ENCODE measurements around the gene KAT7.
A peak's percentile ranks its signal among the peaks of the same experiment; 100 is the strongest.

KAT7 gene

DNA sequence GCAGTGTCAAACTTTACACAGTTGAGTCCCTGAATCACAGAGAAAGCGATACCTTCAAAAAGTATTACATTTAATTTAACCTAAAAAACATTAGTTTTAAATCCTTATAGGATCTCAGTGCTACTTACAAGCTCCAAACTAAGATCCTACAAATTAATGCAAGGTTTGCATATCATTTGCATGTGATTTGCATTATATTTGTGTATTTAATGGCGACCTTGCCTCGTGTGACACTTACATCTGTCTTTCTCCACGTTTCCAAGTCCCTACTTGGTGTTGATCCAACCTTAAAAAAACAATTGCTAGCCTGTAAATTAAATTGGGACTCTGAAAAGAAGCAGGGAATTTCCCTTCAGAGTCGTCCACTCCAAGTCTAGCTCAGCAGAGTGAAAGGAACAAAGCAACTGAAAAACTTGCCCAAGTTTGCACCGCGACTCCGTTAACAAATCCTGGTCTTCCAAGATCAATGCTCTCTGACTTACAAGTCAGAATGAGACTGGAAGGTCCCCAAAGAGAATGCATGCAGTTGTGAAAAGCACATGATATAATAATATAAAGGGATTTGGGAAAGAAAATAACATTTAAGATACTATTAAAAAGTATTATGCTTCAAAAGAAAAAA is 23.8 kb upstream of the KAT7 start:
- TF ChIP-seq POLR2AphosphoS5 (IDR thresholded peaks at IDR 0.05; ENCODE audit: borderline replicate concordance, low read depth, low read length) (no peak), FOXP2 (optimal IDR thresholded peaks at IDR 0.05; ENCODE audit: control extremely low read depth, extremely low read length, insufficient read depth) (no peak), EZH2 (IDR thresholded peaks at IDR 0.05) (no peak)
- DNase-seq (ENCODE audit: low read depth, low spot score) = no peak
- H3K9ac ChIP-seq (ENCODE audit: insufficient read length) = peak overlapping the region; percentile 68
- H3K9me3 ChIP-seq (ENCODE audit: low read depth, low read length) = no peaks in the 10 kb centered on the region
- H3K36me3 ChIP-seq (ENCODE audit: insufficient read depth, low read length) = no peaks in the 10 kb centered on the region
- peak overlapping the region; percentile 74 for H3K4me3 ChIP-seq
- peak overlapping the region; percentile 20; the same call in 1 of the 2 replicates for H3K27ac ChIP-seq

DNA sequence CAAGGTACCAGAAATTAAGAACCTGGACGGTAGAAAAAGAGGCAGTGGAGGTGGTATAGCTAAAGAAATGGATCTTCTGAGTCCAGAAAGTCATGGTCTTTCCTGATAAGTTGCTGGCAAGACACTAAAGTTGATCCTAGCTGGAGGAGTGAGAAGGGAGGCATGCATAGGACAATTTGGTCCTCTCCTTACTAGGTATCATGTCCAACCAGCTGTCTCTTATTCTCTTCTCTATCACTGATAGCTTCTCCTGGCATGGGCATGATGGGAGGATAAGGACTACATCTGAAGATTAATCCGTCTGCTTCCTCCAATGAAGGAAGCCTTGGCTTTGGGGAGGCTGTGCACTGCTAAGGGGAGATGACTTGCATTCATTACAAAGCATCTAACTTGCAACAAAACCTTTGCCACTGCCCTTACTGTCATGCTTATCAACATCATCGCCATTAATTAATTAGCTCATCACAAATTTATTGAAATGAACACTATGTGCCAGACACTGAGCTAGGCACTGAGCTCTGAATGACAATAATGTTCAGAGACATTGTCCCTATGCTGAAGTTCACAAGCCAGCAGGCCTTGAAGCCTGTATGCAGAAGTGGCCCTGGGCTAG is 21.5 kb upstream of the KAT7 start:
- TF ChIP-seq EZH2 (IDR thresholded peaks at IDR 0.05) (no peak), FOXP2 (optimal IDR thresholded peaks at IDR 0.05; ENCODE audit: control extremely low read depth, extremely low read length, insufficient read depth) (no peak), POLR2AphosphoS5 (IDR thresholded peaks at IDR 0.05; ENCODE audit: borderline replicate concordance, low read depth, low read length) (no peak)
- no peak overlapping the region for H3K4me3 ChIP-seq
- no peaks in the 10 kb centered on the region for H3K36me3 ChIP-seq (ENCODE audit: insufficient read depth, low read length)
- H3K9me3 ChIP-seq (ENCODE audit: low read depth, low read length) = no peaks in the 10 kb centered on the region
- no peak overlapping the region for H3K9ac ChIP-seq (ENCODE audit: insufficient read length)
- DNase-seq (ENCODE audit: low read depth, low spot score) = no peak
- no peak overlapping the region for H3K27ac ChIP-seq

DNA sequence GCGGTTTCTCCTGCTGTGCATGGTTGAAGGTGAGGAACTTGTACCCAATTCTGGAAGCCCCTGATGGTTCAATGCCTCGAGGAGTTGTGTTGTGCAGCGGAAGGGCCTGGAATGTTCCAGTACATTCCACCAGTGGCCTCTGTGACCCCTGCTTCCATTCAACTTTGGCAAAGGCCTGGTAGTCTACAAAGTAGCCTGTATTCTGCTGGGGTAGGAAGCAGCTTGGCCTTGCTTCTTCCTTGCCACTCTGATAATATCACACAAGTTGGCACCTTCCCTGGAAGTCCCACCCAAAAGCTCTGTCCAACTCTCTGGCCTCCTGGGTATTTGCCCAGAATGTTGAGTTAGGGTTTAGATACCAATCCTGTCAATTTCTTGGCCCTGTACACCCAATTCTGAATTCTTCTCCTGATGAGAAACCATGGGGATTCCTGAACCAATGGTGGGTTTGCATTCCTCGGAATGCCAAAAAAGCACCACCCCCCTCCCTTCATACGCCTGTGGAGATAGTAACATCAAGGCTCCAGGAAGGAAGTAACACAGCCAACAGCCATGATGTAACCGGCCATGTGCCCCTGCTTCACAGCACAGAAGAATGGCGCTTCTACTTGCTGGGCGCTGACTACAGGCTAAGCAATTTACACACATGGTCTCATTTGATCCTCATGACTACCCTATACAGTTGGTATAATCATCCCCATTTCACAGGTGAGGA is 12.8 kb upstream of the KAT7 start:
- Histone ChIP-seq H3K36me3 (ENCODE audit: insufficient read depth, low read length) (no peaks in the 10 kb centered on the region), H3K9ac (ENCODE audit: insufficient read length) (no peak overlapping the region), H3K9me3 (ENCODE audit: low read depth, low read length) (no peaks in the 10 kb centered on the region), H3K4me3 (no peak overlapping the region), H3K27ac (no peak overlapping the region)
- TF ChIP-seq FOXP2 (optimal IDR thresholded peaks at IDR 0.05; ENCODE audit: control extremely low read depth, extremely low read length, insufficient read depth) = no peak
- no peak for TF ChIP-seq POLR2AphosphoS5 (IDR thresholded peaks at IDR 0.05; ENCODE audit: borderline replicate concordance, low read depth, low read length)
- TF ChIP-seq EZH2 (IDR thresholded peaks at IDR 0.05) = no peak
- no peak for DNase-seq (ENCODE audit: low read depth, low spot score)

GRCh38 chr17:49776551-49777300 is 11.8 kb upstream of the KAT7 start:
- H3K9ac ChIP-seq (ENCODE audit: insufficient read length) = no peak overlapping the region
- DNase-seq (ENCODE audit: low read depth, low spot score) = no peak
- TF ChIP-seq EZH2 (IDR thresholded peaks at IDR 0.05) (no peak), POLR2AphosphoS5 (IDR thresholded peaks at IDR 0.05; ENCODE audit: borderline replicate concordance, low read depth, low read length) (no peak), FOXP2 (optimal IDR thresholded peaks at IDR 0.05; ENCODE audit: control extremely low read depth, extremely low read length, insufficient read depth) (no peak)
- H3K9me3 ChIP-seq (ENCODE audit: low read depth, low read length) = no peaks in the 10 kb centered on the region
- H3K27ac ChIP-seq = no peak overlapping the region
- no peak overlapping the region for H3K4me3 ChIP-seq
- no peaks in the 10 kb centered on the region for H3K36me3 ChIP-seq (ENCODE audit: insufficient read depth, low read length)

GRCh38 chr17:49777563-49777962 is 10.9 kb upstream of the KAT7 start:
- no peak for DNase-seq (ENCODE audit: low read depth, low spot score)
- Histone ChIP-seq H3K9ac (ENCODE audit: insufficient read length) (no peak overlapping the region), H3K9me3 (ENCODE audit: low read depth, low read length) (no peaks in the 10 kb centered on the region), H3K27ac (no peak overlapping the region), H3K36me3 (ENCODE audit: insufficient read depth, low read length) (no peaks in the 10 kb centered on the region), H3K4me3 (no peak overlapping the region)
- TF ChIP-seq POLR2AphosphoS5 (IDR thresholded peaks at IDR 0.05; ENCODE audit: borderline replicate concordance, low read depth, low read length) (no peak), EZH2 (IDR thresholded peaks at IDR 0.05) (no peak), FOXP2 (optimal IDR thresholded peaks at IDR 0.05; ENCODE audit: control extremely low read depth, extremely low read length, insufficient read depth) (no peak)

DNA sequence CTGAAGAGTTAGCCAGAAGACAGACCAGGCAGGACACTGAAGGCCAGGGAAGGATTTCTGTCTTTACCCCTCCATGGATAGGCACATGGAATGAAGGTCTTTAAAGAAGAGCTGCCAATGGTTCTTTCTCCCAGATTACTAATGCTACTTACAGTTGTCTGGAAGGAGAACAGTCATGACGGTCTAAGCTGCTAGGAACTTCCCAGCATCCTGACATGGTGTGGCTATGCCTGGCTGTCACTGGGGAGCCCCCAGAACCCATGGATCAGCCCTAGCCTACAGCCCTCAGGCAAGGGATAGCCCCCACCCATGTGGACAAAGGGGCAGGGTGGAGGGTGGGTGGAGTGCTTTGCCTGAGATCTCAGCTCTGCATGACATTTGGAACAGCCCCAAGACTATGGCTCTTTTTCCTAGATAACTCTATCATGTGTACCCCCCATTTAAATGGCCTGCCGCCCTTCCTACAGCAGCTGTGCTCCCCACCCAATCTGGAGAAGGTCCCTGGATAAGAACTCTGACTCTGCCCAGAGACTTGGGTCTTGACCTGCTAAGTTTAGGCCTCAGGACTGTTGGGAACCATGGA is 9.2 kb upstream of the KAT7 start:
- Histone ChIP-seq H3K27ac (no peak overlapping the region), H3K9ac (ENCODE audit: insufficient read length) (no peak overlapping the region)
- no peak for TF ChIP-seq EZH2 (IDR thresholded peaks at IDR 0.05)
- no peak for TF ChIP-seq FOXP2 (optimal IDR thresholded peaks at IDR 0.05; ENCODE audit: control extremely low read depth, extremely low read length, insufficient read depth)
- TF ChIP-seq POLR2AphosphoS5 (IDR thresholded peaks at IDR 0.05; ENCODE audit: borderline replicate concordance, low read depth, low read length) = no peak

DNA sequence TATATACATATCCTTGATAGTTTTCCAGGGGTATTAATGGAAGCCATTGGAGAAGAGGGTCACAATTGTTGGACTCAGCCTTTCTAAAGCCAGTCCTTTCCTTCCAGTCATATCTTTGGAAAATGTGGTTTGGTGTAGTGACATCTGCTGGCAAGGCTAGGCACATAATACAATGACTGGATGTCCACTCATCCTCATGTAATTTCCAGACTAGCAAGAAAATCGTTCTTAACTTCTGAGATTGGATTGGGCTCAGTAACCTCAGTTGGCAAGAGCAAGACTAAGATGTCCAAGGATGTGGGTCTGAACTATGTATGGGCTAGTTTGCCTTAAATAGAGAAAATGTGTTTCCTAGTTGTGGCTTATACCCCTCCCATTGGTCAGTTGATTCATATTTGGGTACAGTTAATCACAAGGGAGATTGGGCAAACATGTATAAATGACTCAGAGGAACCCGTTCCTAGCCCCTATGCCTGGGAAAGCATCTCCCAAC is 8.7 kb upstream of the KAT7 start:
- H3K36me3 ChIP-seq (ENCODE audit: insufficient read depth, low read length) = no peaks in the 10 kb centered on the region
- H3K27ac ChIP-seq = no peak overlapping the region
- no peaks in the 10 kb centered on the region for H3K9me3 ChIP-seq (ENCODE audit: low read depth, low read length)
- TF ChIP-seq FOXP2 (optimal IDR thresholded peaks at IDR 0.05; ENCODE audit: control extremely low read depth, extremely low read length, insufficient read depth) = no peak
- no peak for TF ChIP-seq EZH2 (IDR thresholded peaks at IDR 0.05)
- TF ChIP-seq POLR2AphosphoS5 (IDR thresholded peaks at IDR 0.05; ENCODE audit: borderline replicate concordance, low read depth, low read length) = no peak
- no peak for DNase-seq (ENCODE audit: low read depth, low spot score)
- no peak overlapping the region for H3K4me3 ChIP-seq
- no peak overlapping the region for H3K9ac ChIP-seq (ENCODE audit: insufficient read length)

More for the DNA sequence above, 9.2 kb upstream of the KAT7 start:
- Histone ChIP-seq H3K36me3 (ENCODE audit: insufficient read depth, low read length) (no peaks in the 10 kb centered on the region), H3K4me3 (no peak overlapping the region), H3K9me3 (ENCODE audit: low read depth, low read length) (no peaks in the 10 kb centered on the region)
- no peak for DNase-seq (ENCODE audit: low read depth, low spot score)
